H54 (cell line): ENCODE results near the gene SDK1.
"Not testable (repeated sequence)": the region's sequence is repeated elsewhere in the genome, so short reads cannot be mapped to it uniquely, and the experiment has no call there.

Experiments
- DNase-seq: peaks from one replicate; pipeline ENCODE4 v3.0.0; 2011; ENCODE audit warnings: low spot score, mixed read lengths; ENCODE audit not compliant: insufficient read length
- FAIRE-seq: peaks from 3 replicates; lab custom pipeline; 2011; peaks lifted over from hg19 to GRCh38; lab: Jason Lieb, UNC
- POLR2A ChIP-seq: IDR thresholded peaks from 2 replicates; pipeline ENCODE4 v1.6.1; 2011; ENCODE audit warnings: low read depth, mild to moderate bottlenecking, low read length

SDK1 gene

DNA sequence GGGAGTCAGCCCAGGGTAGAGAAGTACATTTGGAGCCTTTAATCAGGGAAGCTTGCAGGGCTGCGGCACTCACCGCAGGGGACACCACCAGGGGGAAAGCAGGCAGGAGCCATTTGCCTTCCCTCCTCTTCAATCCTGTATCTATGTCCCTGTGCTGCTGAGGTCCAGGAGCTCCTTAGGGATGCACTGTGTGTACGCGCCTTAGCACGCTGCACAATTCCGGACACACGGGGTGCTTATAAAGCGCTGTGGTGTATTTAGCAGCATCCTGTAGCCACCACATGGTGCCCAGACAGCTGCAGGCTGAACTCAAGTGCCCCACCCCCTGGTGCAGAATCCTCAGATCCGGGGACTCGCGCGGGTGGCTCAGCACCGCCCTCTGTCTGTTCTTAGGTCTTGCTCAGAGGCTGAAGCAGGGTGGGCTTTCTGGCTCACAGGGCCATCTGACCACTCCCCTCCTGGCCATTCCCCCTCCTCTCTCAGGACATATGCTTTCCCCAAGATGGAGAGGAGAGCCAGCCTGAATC lies 421.4 kb downstream of the SDK1 start:
- FAIRE-seq: peak; percentile 50
- TF ChIP-seq POLR2A: no peak
- DNase-seq: peak; percentile 36

GRCh38 chr7:3725155-3726059 lies 424.4 kb downstream of the SDK1 start:
- FAIRE-seq (no peak), DNase-seq (no peak)
- no peak for TF ChIP-seq POLR2A

GRCh38 chr7:3730276-3730675 lies 429.2 kb downstream of the SDK1 start:
- TF ChIP-seq POLR2A: no peak
- DNase-seq (no peak), FAIRE-seq (no peak)

DNA sequence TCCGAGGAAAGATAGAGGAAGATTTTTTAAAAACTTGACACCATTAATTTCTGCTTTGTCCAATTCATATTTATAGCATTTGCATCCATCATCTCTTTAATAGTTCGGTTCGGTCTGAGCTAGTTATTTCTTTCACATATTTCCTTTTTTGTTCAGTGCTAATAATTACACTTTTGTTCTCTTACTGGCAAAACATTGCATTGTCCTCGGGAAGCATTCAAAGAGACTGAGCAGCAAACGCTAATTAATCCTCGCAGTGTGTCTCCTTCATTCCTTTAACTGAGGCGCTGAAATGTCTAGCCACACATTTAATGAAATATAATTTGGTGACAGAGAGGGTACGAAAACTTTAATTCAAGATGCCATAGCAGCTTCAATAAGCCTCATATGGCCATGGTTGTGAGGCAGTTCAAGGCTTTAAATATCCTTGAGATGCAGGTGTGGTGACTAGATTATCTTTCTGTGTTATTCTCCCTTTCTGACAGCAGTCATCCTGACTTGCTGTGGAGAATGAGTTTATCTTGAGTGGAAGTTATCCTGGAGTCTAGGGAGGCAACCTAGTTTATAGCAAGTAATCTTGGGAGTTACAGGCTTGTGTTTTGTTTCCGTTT lies 431.4 kb downstream of the SDK1 start:
- FAIRE-seq (no peak), DNase-seq (no peak)
- no peak for TF ChIP-seq POLR2A

- DNase-seq (no peak), FAIRE-seq (no peak)
- TF ChIP-seq POLR2A: no peak
Observed at GRCh38 chr7:3733541-3734140, 432.6 kb downstream of the SDK1 start.

DNA sequence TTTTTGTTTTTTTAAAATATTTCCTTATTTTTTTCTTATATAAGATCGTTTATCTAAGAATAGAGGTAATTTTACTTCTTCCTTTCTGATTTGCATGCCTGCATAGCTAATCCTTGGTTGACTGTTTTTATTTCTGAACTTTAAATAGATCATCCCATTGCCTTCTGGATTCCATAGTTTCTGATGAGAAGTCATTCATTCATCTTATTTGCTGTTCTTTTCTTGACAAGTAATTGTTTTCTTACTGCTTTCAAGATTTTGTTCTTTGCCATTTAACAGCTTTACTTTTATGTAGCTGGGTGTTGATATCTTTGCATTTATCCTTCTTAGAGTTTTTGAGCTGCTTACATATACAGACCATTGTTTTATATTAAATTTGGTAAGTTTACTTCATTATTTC lies 437.9 kb downstream of the SDK1 start:
- DNase-seq (no peak), FAIRE-seq (no peak)
- TF ChIP-seq POLR2A: no peak

GRCh38 chr7:3739983-3740382 lies 438.9 kb downstream of the SDK1 start:
- TF ChIP-seq POLR2A: no peak
- no peak for FAIRE-seq
- DNase-seq: no peak

DNA sequence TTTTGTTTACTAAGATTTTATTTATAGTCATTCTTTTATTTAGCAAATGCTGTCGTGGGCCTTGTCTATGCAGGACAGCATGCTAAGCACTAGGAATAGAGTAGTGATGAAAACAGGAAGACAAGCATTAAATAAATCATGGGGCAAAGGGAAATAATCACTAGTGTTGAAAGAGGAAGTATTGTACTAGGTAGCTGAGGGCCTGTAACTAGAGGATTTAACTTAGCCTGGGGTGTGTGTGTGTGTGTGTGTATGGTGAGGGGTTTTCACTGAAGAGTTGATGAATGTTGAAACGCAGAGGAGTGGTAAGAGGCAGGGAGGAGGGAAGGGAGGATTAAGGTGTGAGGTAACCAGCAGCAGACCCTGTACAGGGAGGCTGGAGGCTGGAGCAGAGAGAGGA lies 446.4 kb downstream of the SDK1 start:
- DNase-seq (no peak), FAIRE-seq (no peak)
- TF ChIP-seq POLR2A: no peak

DNA sequence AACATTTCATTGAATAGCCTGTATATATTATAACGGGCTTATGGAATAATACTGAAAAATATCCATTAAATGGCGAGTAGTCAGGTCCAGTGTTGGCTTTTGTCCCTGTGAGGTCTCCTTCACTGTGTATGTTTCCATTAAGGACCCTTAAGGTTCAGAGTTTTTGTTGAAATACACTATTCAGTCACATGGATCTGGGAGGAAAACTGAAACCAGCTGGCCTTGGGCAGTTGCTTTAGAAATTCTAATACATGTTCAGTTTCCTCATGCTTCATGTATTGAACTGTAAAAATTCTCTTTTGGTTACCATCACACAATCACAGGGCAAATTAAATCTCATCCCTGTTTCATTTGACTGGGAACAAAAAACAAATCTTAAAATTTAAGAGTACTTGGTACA lies 447.3 kb downstream of the SDK1 start:
- DNase-seq: no peak
- no peak for FAIRE-seq
- no peak for TF ChIP-seq POLR2A

- no peak for TF ChIP-seq POLR2A
- DNase-seq: no peak
- no peak for FAIRE-seq
Observed at GRCh38 chr7:3753868-3754267, 452.8 kb downstream of the SDK1 start.

DNA sequence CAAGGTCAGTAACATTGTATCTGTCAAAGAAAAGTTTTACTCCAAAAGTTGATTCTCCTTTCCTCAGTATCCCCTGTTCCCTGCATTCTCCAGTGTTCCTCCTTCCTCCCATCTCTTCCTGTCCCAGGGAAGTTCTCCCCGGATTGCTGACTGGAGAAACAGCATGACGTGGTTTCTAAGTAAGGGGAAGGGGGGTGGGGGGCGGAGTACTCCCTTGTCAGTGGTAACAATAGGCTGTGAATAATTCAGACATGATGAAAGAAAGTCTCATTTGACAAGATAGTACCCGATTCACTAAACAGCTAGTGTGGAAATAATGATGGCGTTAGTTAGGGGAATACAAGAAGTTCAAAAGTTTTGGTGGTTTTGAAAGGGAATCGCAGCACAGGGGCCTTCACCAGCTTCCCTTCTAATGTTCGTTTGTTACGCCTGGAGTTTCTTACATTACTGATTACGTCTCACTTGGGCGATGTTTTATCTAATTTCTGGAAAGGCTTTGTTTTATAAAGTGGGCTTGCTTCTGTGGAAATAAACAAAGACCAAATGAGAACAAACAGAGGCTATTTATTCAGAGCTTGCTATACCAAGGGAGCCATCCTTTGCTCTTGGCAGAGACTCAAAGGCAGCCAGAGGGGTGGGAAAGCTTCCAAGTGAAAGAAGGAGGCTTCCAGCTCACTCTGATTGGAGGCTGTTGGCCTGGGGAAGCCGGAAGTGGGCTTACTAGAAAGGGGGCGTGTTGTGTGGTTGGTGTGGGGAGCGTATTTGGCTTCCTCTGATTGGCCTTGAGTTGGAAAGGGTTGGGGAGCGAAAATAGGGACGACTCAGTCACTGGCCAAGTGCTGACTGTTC lies 453.7 kb downstream of the SDK1 start:
- TF ChIP-seq POLR2A: no peak
- FAIRE-seq: peak; percentile 96
- peak; percentile 76 for DNase-seq

DNA sequence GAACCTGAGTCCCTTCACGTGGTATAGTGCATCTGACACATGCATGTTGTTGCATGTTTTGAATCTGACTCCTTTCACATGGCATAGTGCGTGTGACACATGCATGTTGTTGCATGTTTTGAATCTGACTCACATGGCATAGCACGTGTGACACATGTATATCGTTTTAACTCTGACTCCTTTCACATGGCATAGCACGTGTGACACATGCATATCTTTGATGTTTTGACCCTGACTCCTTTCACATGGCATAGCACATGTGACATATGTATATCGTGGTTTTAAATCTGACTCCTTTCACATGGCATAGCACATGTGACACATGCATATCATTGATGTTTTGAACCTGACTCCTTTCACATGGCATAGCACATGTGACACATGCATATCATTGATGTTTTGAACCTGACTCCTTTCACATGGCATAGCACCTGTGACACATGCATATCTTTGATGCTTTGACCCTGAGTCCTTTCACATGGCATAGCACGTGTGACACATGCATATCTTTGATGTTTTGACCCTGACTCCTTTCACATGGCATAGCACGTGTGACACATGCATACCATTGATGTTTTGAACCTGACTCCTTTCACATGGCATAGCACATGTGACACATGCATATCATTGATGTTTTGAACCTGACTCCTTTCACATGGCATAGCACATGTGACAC lies 454.9 kb downstream of the SDK1 start:
- DNase-seq, FAIRE-seq: not testable (repeated sequence)

GRCh38 chr7:3757059-3757458 lies 456.0 kb downstream of the SDK1 start:
- no peak for TF ChIP-seq POLR2A
- DNase-seq: no peak
- no peak for FAIRE-seq
